Fibroblast of the conjunctiva (primary cell): ENCODE results near the gene SMIM15.

Experiments
- DNase-seq: peaks from one replicate; pipeline ENCODE4 v3.0.0-alpha.2; 2010; ENCODE audit warnings: low read depth

SMIM15 gene

DNA sequence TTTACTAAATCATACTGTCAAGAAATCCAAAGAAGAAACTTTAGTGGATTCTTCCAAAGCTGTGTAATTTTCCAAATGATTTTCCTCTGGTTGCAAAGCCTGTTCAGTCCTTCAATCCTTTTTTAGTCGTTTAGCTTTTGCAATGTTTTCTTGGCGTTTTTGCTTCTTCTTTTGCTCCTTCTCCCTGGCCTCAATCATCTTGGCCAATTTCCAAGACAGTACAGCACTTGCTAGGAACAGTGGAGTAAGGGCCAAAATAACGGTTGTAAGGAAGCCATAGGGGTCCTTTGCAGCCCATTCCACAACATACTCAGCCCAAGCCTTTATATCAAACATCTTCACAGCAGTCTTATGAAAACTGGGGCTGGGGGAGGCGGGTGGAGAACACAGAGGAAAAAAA lies 2.4 kb downstream of the SMIM15 start:
- DNase-seq: no peak

DNA sequence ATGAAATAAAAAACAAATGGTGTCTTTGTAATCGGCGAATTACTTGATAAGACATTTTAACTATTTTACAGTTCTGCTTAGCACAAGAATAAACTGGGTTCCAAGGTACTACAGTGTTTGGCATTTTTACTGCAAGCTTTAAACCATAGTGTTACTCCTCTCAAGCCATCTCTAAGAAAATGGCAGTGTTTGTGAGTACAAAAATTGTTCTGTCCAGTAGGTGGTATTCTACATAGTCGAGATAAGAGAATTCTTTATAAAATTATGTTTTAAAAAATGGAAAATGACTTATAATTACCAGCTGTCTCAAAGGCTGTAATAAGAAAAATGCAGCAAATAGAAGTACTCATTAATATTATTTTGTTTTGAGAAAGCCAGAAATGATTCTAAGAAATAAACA lies 3.2 kb downstream of the SMIM15 start:
- DNase-seq: no peak

DNA sequence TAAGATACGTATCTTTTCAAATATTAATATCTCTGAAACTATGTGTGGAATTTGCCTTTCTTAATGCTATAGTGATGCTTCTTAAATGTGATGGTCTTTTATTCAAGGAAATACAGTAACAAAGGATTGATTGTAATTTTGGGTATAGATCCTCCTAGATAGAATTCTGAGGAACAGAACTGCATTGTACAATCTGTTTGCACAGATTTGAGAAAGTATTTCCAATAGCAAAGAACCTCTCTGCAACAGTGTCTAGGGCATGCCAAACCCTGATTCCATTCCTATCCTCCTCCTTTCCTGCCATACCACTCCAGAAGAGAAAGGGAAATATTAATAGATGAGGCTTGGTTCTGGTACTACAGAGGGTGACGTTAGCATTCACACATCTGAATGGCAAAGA lies 10.4 kb downstream of the SMIM15 start:
- DNase-seq: no peak

DNA sequence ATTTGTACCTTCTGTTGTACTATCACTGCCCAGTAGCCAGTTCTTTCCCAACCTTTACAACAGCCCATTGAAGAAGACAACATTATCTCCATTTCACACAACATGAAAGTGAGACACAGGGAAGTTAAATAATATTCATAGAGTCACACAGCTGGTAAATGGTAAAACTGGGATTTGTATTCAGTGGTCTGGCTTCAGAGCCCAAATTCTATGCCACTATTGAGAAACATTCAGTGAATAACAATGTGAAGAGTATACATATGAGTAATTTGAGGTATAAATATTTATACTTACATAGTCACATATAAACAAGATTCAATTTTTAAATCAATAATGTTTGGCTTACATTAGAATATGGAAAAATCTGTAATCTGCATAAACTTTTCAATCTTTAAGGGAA lies 13.8 kb downstream of the SMIM15 start:
- no peak for DNase-seq

DNA sequence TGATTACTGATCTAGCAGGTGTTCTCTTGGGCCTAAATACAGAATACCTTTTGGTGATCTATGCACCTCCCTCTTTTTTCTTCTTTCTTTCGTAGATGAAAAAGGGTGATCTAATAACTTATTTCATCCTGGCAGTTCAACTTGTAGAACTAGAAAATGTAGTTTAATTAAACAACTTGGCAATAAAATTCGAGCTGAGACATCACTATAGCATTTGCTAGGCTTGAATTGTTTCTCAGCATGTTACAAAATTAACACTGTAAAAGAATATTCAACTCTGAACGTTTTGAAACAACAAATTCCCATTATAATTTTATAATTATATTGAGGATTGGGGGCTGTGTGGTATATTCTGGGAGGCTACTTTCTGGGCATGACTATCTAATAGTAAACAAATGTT lies 19.5 kb downstream of the SMIM15 start:
- DNase-seq: no peak

DNA sequence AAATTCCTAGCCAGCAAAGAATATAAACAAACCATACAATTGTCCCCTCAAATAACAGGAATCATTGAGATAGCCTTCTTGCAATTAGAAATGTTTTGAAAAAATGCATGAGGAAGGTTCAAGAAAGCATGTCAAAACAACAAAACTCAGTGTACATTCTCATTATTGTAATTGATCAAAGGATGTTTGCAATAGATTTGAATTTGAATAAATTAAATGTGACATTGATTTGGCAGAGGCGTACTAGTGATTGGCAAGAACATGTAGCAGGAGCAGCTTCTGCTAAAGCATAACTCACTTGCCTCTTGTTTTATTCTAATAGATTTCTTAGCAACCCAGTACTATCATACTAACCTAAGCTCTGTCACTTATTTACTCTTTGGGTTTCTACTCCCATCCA lies 19.9 kb downstream of the SMIM15 start:
- no peak for DNase-seq

DNA sequence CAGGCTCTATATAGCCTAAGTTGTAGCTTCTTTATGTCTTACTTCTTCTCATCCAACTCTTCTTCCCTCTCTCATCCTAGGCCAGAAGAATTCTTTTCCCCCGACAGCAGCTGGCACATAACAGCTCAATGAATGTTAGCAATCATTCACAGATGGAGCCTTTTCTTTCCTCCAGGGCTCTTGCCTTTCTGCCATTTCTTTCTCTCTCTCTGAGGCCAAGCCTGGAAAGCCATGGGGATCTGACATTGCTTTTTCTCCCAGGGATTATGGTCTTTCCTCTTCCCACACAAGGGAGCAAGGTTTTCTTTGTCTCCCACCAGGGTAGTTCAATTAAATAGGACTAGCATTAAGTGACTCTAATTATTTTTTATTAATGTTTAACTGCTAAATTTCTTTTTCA lies 20.5 kb downstream of the SMIM15 start:
- DNase-seq: no peak

DNA sequence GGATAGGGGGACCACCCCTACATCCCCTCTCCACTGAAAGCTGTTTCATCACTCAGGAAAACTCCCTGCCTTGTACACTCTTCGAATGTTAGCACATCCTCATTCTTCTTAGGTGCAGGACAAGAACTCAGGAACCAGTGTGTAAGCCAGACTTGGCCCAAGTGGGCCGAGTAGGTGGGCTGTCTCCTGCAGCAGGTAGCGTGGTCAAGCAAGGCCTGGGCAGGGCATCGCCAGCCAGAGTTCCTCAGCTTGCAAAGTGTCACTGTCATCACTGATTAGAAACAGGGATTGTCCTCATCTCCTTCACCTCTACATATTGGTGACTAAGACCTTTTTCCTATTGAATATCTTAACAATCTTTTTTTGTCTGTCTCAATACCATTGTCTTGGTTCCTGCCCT lies 22.3 kb downstream of the SMIM15 start:
- DNase-seq: no peak

DNA sequence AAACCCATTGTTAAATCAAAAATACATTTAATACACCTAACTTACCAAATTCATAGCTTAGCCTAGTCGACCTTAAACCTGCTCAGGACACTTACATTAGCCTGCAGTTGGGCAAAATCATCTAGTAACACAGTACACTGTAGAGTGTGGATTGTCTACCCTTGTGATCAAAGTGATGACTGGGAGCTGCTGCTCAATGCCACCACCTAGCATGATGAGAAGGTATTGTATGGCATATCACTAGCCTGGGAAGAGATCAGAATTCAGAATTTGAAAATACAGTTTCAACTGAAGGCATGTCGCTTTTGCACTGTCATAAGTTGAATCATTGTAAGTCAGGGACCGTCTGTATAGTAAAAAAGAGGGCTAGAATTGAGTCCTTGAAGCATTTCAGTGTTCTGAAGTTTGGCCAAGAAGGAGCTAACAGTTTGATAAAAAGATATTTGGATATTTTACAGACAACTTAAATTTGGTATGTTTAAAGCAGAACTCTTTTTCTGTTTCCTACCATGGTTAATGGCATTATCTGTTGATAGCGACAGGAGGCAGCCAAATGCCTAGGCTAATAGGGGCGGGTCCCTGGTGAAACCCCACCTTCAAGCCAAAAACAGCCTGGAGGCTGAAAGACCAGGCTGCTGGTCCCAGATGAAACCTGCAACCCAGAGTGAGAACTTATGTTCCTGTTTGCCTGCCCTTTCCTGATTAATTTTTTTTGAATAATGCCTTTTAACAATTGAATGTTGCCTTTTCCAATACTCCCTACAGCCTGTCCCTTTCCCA lies 23.0 kb downstream of the SMIM15 start:
- no peak for DNase-seq

DNA sequence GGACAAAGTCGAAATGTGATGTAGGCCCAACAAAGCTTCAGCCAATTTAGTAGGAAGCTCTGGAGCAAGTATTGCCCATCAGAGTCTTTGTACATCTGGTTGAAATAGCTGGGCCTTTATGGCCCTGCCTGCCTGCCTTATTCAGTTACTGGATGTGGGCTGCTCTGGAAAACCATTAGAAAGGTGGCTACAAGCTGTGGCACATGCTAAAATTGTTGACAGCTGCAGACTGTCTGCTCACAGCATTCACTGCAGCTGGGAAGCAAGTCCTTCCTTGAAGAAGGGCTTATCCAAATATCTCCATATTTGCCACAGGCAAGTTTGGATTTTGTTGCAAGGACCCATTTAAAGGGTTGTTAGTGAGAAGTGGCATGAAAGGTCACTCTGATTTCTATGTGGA lies 24.4 kb downstream of the SMIM15 start:
- DNase-seq: no peak

DNA sequence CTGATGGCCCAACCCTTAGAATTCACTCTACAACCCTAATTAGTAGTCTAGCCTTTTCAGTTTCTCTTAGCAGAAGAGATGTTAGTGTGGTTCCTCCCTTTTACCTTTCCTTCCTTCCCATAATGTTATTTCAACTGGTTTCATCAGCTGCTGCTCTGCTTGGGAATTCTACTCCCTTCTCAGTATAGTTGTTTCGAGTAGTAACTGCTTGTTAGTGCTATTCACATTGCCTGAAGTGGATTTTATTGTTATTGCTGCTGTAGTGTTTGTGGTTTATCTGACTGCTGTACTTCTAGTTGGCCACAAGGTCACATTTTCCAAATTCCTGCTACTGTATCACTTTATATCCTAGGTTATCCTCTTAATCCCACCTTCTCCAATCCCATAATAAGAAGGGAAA lies 29.7 kb downstream of the SMIM15 start:
- DNase-seq: peak; percentile 22

DNA sequence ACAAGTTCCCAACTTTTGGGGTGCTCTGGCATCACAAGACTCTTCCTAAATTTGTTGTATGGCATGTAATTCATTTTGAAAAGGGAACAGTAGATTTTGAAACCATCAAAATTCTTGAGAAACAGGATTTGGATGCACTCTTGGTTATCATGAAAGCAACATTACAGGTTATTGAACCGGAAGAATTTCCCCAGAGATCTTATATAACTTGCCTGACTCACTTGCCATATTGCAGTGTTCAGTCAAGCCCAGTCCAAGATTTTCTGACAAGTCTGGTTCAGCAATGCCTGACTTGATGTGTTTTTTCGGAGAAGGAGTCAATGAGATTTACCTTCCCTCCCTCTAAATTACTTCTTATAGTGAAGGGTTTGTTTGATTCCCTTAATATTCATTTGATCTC lies 32.0 kb downstream of the SMIM15 start:
- DNase-seq: no peak

DNA sequence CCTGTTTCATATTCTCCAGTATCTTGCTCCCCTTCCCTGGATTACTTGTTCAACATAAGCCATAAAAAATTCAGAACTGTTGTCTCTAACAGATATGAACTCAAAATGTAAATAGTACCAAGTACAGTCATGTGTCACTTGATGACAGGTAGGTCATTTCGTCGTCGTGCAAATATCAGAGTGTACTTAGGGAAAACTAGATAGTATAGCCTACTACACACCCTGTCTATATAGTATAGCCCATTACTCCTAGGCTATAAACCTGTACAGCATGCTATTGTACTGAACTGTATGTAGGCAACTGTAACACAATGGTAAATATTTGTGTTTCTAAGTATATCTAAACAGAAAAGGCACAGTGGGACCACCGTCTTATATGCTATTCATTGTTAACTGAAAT lies 39.1 kb downstream of the SMIM15 start:
- no peak for DNase-seq

DNA sequence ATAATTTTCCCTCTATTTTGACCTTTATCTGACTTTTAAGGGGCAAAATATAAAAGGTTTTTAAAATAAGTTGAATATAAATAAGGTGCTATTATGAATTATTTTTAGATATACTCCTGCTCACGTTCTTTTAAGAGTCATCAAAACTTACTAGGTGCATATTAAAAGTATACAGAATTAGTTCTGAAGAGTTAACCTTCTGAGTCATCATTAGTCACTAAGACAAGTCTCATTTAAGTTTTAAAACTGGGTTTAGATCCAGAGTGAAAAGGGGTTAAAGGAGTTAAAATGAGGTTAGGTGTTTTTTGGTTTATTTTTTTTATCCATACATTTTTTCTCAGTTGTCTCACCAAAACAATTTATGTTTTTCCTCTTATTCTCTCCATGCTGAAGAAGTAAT lies 41.7 kb downstream of the SMIM15 start:
- DNase-seq: no peak

DNA sequence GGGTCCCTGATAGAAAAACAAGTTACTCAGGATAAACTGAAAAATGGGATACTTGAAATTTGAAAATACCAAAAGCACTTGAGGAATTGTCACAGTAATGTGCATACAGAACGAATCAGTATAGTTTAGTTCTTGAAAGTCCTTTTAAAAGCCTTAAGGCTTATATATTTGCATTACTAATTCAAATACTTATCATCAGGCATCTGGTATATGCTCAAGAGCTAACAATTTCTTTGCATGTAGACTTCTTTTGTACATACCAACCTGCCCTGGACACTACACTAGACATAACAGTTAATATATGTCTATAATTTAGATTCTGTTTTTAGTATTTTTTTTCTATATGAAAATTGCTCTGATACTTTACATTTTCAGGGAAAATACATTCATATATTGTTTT lies 43.2 kb downstream of the SMIM15 start:
- no peak for DNase-seq

DNA sequence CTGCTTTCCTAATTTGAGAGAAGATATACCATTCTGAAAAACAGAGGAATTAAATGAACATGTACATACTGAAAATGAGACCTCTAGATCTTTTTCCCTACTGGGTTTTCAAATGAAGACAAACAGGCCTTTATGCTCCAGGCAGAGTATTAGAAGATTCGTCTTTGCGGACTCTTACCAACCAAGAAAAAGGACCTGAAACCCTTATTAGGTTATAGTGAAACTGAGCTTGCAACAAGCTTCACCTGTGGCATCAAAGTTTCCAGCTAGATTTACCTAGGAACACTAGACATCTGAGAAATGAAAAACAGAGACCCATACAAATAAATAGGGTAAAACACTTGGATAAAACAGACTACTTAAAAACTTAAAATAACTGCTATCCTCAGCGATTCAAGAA lies 46.3 kb downstream of the SMIM15 start:
- no peak for DNase-seq

DNA sequence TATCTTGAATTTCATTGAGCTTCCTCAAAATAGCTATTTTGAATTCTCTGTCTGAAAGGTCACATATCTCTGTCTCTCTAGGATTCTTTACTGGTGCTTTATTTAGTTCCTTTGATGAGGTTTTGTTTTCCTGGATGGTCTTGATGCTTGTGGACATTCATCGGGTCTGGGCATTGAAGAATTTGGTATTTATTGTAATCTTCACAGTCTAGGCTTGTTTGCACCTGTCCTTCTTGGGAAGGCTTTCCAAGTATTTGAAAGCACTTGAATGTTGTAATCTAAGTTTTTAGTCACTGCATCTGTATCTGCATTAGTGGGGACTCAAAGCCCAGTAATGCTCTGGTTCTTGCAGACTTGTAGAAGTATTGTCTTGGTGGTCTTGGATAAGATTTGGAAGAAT lies 47.8 kb downstream of the SMIM15 start:
- DNase-seq: no peak
